HEK293T (cell line): ENCODE data around the gene KDELR1.

ENCODE experiments used
- CTCF ChIA-PET: fragments of 350-600 bp; formaldehyde crosslinking; extraction: SDS; loops from one replicate; lab custom pipeline; 2021; ENCODE audit warnings: antibody characterized with exemption, inconsistent platforms; lab: Yijun Ruan, JAX
- POLR2A ChIA-PET: fragments of 350-600 bp; formaldehyde crosslinking; extraction: SDS; loops from one replicate; lab custom pipeline; 2020; ENCODE audit warnings: antibody characterized with exemption, inconsistent platforms; lab: Yijun Ruan, JAX
- DNase-seq: peaks from one replicate; pipeline ENCODE4 v3.0.0; 2012; ENCODE audit warnings: mixed read lengths; ENCODE audit errors: extremely low spot score
- ARNT ChIP-seq: fragments of 450-650 bp; IDR thresholded peaks from 2 replicates; pipeline ENCODE4 v1.6.1; 2017; ENCODE audit warnings: mild to moderate bottlenecking
- BHLHE40 ChIP-seq: fragments of 450-650 bp; IDR thresholded peaks from 2 replicates; pipeline ENCODE4 v1.6.1; 2016; ENCODE audit warnings: mild to moderate bottlenecking, moderate library complexity, borderline replicate concordance
- CTBP1 ChIP-seq: fragments of 450-650 bp; IDR thresholded peaks from 2 replicates; pipeline ENCODE4 v1.6.1; 2016; ENCODE audit warnings: borderline replicate concordance
- ELF4 ChIP-seq: fragments of 450-650 bp; IDR thresholded peaks from 2 replicates; pipeline ENCODE4 v1.6.1; 2017; ENCODE audit warnings: antibody characterized with exemption
- FOXA1 ChIP-seq: fragments of 450-650 bp; IDR thresholded peaks from 2 replicates; pipeline ENCODE4 v1.6.1; 2016; ENCODE audit warnings: mild to moderate bottlenecking
- FOXK2 ChIP-seq: fragments of 450-650 bp; IDR thresholded peaks from 2 replicates; pipeline ENCODE4 v1.6.1; 2016; ENCODE audit warnings: mild to moderate bottlenecking
- FOXM1 ChIP-seq: fragments of 450-650 bp; IDR thresholded peaks from 2 replicates; pipeline ENCODE4 v1.6.1; 2017; ENCODE audit warnings: mild to moderate bottlenecking, borderline replicate concordance
- HDGF ChIP-seq: fragments of 450-650 bp; IDR thresholded peaks from 2 replicates; pipeline ENCODE4 v1.6.1; 2017; ENCODE audit warnings: antibody characterized with exemption, borderline replicate concordance
- L3MBTL2 ChIP-seq: fragments of 450-650 bp; conservative IDR thresholded peaks from 2 replicates; pipeline ENCODE4 v1.6.1; 2016; ENCODE audit warnings: mild to moderate bottlenecking
- LEF1 ChIP-seq: fragments of 450-650 bp; IDR thresholded peaks from 2 replicates; pipeline ENCODE4 v1.6.1; 2017; ENCODE audit warnings: mild to moderate bottlenecking, borderline replicate concordance
- NFRKB ChIP-seq: fragments of 450-650 bp; IDR thresholded peaks from 2 replicates; pipeline ENCODE4 v1.6.1; 2016; ENCODE audit warnings: mild to moderate bottlenecking, moderate library complexity
- SP1 ChIP-seq: fragments of 450-650 bp; IDR thresholded peaks from 2 replicates; pipeline ENCODE4 v1.6.1; 2017
- SUZ12 ChIP-seq: fragments of 450-650 bp; IDR thresholded peaks from 2 replicates; pipeline ENCODE4 v1.6.1; 2016; ENCODE audit warnings: mild to moderate bottlenecking
- TARDBP ChIP-seq: fragments of 450-650 bp; IDR thresholded peaks from 2 replicates; pipeline ENCODE4 v1.6.1; 2016
- ZNF384 ChIP-seq: fragments of 450-650 bp; IDR thresholded peaks from 2 replicates; pipeline ENCODE4 v1.6.1; 2016
- TF ChIP-seq, protein P1 (sequence below): fragments of 450-650 bp; IDR thresholded peaks from 2 replicates; pipeline ENCODE4 v1.6.1; 2016

KDELR1 gene

DNA sequence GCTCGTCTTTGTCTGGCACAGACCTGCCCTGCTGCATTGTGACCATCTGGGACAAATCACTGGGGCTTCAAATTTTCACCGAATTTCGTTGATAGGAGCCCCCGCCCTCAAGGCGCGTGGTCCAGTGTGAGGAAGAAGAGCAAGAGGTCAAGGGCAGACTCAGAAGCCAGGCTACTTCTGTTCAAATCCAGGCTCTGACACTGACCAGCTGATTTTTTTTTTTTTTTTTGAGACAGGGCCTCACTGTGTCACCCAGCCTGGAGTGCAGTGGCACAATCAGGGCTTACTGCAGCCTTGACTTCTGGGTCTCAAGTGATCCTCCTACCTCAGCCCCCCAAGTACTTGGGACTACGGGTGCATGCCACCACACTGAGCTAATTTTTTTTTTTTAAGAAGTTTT, 20.0 kb downstream of the KDELR1 start:
- DNase-seq = no peak
- ChIA-PET CTCF (interaction anchor here (0.5 to 0.9 kb wide), 3 partner anchors 20 to 234 kb away, joined by 3 to 4 read pairs (median 4); partner anchors contain the start of gene KDELR1), POLR2A (interaction anchor here (4.5 kb wide), 1 partner anchor 8 kb away, joined by 32 read pairs; the partner anchor contains the start of genes SYNGR4 and TMEM143)
- TF ChIP-seq SP1 = no peak
- no peak for TF ChIP-seq TARDBP
- TF ChIP-seq LEF1 = no peak
- no peak for TF ChIP-seq BHLHE40
- no peak for TF ChIP-seq FOXA1
- TF ChIP-seq ZNF384 = no peak
- TF ChIP-seq SUZ12 = no peak
- TF ChIP-seq, protein P1, sequence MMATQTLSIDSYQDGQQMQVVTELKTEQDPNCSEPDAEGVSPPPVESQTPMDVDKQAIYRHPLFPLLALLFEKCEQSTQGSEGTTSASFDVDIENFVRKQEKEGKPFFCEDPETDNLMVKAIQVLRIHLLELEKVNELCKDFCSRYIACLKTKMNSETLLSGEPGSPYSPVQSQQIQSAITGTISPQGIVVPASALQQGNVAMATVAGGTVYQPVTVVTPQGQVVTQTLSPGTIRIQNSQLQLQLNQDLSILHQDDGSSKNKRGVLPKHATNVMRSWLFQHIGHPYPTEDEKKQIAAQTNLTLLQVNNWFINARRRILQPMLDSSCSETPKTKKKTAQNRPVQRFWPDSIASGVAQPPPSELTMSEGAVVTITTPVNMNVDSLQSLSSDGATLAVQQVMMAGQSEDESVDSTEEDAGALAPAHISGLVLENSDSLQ = no peak
- TF ChIP-seq CTBP1 = no peak
- TF ChIP-seq FOXM1 = no peak
- TF ChIP-seq NFRKB = no peak
- TF ChIP-seq ARNT = no peak
- no peak for TF ChIP-seq L3MBTL2
- no peak for TF ChIP-seq HDGF
- TF ChIP-seq ELF4 = no peak
- TF ChIP-seq FOXK2 = no peak

DNA sequence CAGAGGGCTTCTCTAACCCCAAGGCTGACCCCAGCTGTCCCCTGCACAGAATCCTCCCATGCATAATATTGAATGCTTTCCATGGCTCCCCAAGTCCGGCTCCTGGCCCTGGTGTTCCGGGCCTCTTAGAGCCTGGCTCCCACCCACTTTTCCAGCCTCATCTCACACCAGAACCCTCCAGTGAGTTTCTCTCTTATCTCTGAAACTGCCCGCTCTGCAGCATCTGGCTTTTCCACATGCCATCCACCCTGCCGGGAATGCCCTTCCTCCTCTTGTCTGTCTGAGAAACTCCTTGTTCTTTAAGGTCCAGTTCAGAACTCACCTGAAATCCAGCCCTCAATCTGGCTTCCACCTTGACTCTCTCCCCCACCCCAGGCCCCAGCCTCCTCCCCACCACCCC, 20.4 kb downstream of the KDELR1 start:
- POLR2A ChIA-PET = no interaction called here

DNA sequence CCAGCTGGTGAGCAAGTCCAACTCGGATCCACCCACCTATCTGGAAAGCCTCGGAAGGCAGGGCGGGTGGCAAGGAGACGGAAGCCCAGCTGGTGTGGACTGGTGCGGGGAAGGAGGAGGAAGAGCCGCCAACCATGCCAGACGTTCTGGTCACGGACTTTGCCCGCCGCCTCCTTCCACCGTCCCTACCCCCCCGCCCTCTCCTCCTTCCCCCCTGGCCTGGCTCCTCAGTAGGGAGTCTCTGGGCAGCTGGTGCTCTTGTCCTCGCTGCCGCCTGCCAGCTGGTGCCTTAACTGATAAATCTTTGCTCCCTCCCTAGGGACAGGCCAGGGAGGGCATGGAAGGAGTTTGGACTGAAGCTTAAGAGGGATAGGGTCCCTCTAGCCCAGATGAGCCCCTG, 22.4 kb downstream of the KDELR1 start:
- ChIA-PET CTCF (interaction anchor here (1.0 kb wide), 1 partner anchor 22 kb away, joined by 3 read pairs; the partner anchor contains the start of gene KDELR1), POLR2A (interaction anchor here (2.4 kb wide), 1 partner anchor 22 kb away, joined by 7 read pairs; the partner anchor contains the start of gene KDELR1)
- TF ChIP-seq, protein P1 = no peak
- TF ChIP-seq ZNF384 = no peak
- TF ChIP-seq FOXA1 = no peak
- TF ChIP-seq LEF1 = no peak
- no peak for TF ChIP-seq HDGF
- no peak for TF ChIP-seq BHLHE40
- TF ChIP-seq SP1 = no peak
- TF ChIP-seq CTBP1 = no peak
- TF ChIP-seq ELF4 = no peak
- no peak for TF ChIP-seq ARNT
- TF ChIP-seq FOXM1 = no peak
- TF ChIP-seq FOXK2 = no peak
- TF ChIP-seq NFRKB = no peak
- no peak for TF ChIP-seq TARDBP
- TF ChIP-seq SUZ12 = no peak
- no peak for TF ChIP-seq L3MBTL2
- no peak for DNase-seq

More for the DNA sequence above, 20.4 kb downstream of the KDELR1 start:
- CTCF ChIA-PET = interaction anchor here (0.5 to 0.9 kb wide), 2 partner anchors 21 to 23 kb away, joined by 3 to 4 read pairs; partner anchors contain the start of gene KDELR1
- DNase-seq = no peak
- TF ChIP-seq BHLHE40 = no peak
- no peak for TF ChIP-seq SP1
- TF ChIP-seq HDGF = no peak
- no peak for TF ChIP-seq FOXM1
- no peak for TF ChIP-seq ELF4
- no peak for TF ChIP-seq CTBP1
- no peak for TF ChIP-seq SUZ12
- TF ChIP-seq, protein P1 = no peak
- no peak for TF ChIP-seq ARNT
- no peak for TF ChIP-seq FOXA1
- TF ChIP-seq NFRKB = no peak
- no peak for TF ChIP-seq L3MBTL2

DNA sequence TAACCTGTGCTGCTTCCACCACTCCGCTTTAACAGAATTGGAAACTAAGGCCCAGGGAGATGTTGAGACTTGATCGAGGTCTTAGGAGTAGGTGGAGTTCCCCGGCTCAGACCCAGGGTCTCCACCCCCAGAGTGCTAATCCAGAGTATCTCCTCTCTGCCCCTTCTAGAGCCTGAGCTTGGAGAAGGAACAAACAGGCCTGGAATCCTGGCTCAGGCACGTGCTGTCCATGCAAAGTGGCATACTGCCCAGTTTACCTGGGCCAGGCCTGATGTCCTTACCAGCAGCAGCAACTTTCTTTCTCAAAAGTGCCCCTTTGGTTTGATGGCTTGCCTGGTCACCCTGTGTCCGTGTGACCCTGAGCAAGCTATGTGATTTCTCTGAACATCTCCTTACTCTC, 23.5 kb downstream of the KDELR1 start:
- no peak for DNase-seq
- CTCF ChIA-PET = interaction anchor here (1.0 kb wide), 1 partner anchor 23 kb away, joined by 3 read pairs; the partner anchor contains the start of gene KDELR1

More for the DNA sequence above, 23.5 kb downstream of the KDELR1 start:
- POLR2A ChIA-PET = interaction anchor here (0.9 to 2.4 kb wide), 2 partner anchors 23 to 35 kb away, joined by 3 to 7 read pairs; partner anchors contain the start of gene KDELR1
- TF ChIP-seq TARDBP (no peak), HDGF (no peak), ELF4 (no peak), SUZ12 (no peak), SP1 (no peak), FOXK2 (no peak), FOXA1 (no peak), L3MBTL2 (no peak), ZNF384 (no peak), FOXM1 (no peak), ARNT (no peak), BHLHE40 (no peak), CTBP1 (no peak), LEF1 (no peak), NFRKB (no peak)
- TF ChIP-seq, protein P1 = no peak
